ENCODE data around the gene GLRX.
"Not testable (repeated sequence)": the region's sequence is repeated elsewhere in the genome, so short reads cannot be mapped to it uniquely, and the experiment has no call there.

GRCh38 chr5:95813035-95813434, 9.5 kb downstream of the GLRX start:
- TF ChIP-seq POLR2A, CTCF, POLR2AphosphoS5, EP300 (IDR thresholded peaks at IDR 0.05): not testable (repeated sequence)

All from gastroesophageal sphincter (tissue), 3 donors.